Urinary bladder (tissue), 4 donors: ENCODE results near the gene ARFRP1. TPM values are rescaled to one million over a fixed set of nuclear protein-coding genes. Genes with fewer than 3 reads are reported as not detected.
"Not testable (repeated sequence)": the region's sequence is repeated elsewhere in the genome, so short reads cannot be mapped to it uniquely, and the experiment has no call there.

ENCODE experiments used
- DNase-seq: peaks from one replicate; pipeline ENCODE4 v3.0.0-alpha.2; 2015; ENCODE audit errors: extremely low spot score
- H3K27ac ChIP-seq: one replicate; pipeline ENCODE4 v1.5.1; 2013; ENCODE audit warnings: low read depth, mild to moderate bottlenecking, moderate library complexity
- H3K36me3 ChIP-seq: one replicate; pipeline ENCODE4 v1.6.1; 2013; ENCODE audit warnings: mild to moderate bottlenecking, moderate library complexity; ENCODE audit not compliant: insufficient read depth
- H3K4me1 ChIP-seq: one replicate; pipeline ENCODE4 v1.6.1; 2013; ENCODE audit warnings: mild to moderate bottlenecking, moderate library complexity; ENCODE audit not compliant: insufficient read depth
- H3K4me3 ChIP-seq: one replicate; pipeline ENCODE4 v1.5.1; 2013; ENCODE audit warnings: low read depth, low read length
- WGBS: extraction: QIAGEN DNeasy Blood & Tissue Kit; methylation state at CpG from one replicate; pipeline ENCODE4 v1.1.7; 2013; 5-methylcytosine and 5-hydroxymethylcytosine counted together
- polyA plus RNA-seq: library from polyadenylated mRNA; stranded (reverse); fragments of 200-250 nt; gene quantifications from one replicate; pipeline ENCODE4 v1.2.3, GENCODE V29; 2013
- total RNA-seq: library from RNA; depleted of rRNA; stranded (reverse); fragments of >200 nt; gene quantifications from one replicate; pipeline ENCODE4 v1.2.3, GENCODE V29; 2014
- donor health status: healthy with polysubstance abuse.
- donor health status: healthy.

The ARFRP1 gene
- total and polyA plus RNA-seq, 2 donors = 17.9 to 40.8 TPM

DNA sequence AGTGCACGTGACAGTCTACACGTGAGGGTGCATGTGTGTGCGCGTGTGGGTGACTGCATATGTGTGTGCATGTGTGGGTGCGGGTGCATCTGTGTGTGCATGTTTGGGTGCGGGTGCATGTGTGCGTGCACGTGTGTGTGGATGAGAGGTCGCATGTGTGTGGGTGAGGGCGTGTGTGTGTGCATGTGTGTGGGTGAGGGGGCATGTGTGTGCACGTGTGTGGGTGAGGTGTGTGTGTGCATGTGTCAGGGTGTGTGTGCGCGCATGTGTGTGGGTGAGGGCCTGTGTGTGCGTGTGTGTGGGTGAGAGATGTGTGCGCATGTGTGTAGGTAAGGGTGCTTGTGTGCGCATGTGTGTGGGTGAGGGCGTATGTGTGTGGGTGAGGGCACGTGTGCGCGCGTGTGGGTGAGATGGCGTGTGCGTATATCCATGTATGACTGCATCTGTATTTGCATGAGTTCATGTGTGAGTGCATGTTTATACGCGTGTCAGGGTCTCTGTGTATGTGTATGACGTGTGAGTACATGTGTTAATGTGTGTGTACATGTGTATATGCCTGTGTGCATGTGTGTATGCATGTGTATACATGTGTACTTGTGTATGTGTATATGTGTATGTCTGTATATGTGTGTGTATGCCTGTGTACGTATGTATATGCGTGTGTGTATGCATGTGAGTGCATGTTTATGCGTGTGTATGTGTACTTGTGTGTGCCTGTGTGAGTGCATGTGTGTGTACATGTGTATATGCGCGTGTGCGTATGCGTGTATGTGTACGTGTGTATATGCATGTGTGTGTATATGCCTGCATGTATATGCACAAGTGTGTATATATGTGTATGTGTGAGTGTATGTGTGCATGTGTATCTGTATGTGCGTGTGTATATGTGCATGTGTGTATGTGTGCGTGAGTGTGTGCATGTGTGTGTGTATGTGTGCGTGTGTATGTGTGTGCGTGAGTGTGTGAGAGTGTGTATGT, 24.6 kb upstream of the ARFRP1 start:
- H3K36me3 ChIP-seq = peaks cover 1% of the 10 kb centered on the region
- H3K4me1 ChIP-seq = no peaks in the 10 kb centered on the region
- no peak for DNase-seq
- WGBS = 91% methylated on average over 38 of the region's 38 CpGs
- no peak overlapping the region for H3K27ac ChIP-seq
- H3K4me3 ChIP-seq = no peak overlapping the region

DNA sequence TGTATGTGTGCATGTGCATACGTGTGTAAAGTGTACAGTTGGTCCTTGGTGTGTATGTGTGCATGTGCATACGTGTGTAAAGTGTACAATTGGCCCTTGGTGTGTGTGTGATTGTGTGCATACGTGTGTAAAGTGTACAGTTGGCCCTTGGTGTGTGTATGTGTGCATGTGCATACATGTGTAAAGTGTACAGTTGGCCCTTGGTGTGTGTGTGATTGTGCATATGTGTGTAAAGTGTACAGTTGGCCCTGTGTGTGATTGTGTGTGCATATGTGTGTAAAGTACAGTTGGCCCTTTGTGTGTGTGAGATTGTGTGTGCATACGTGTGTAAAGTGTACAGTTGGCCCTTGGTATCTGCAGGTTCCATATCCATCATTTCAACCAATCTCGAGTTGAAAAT, 23.6 kb upstream of the ARFRP1 start:
- 91% methylated on average over 5 of the region's 5 CpGs for WGBS
- Histone ChIP-seq H3K36me3 (no peaks in the 10 kb centered on the region), H3K27ac (no peak overlapping the region), H3K4me3 (no peak overlapping the region), H3K4me1 (no peaks in the 10 kb centered on the region)
- DNase-seq = no peak

DNA sequence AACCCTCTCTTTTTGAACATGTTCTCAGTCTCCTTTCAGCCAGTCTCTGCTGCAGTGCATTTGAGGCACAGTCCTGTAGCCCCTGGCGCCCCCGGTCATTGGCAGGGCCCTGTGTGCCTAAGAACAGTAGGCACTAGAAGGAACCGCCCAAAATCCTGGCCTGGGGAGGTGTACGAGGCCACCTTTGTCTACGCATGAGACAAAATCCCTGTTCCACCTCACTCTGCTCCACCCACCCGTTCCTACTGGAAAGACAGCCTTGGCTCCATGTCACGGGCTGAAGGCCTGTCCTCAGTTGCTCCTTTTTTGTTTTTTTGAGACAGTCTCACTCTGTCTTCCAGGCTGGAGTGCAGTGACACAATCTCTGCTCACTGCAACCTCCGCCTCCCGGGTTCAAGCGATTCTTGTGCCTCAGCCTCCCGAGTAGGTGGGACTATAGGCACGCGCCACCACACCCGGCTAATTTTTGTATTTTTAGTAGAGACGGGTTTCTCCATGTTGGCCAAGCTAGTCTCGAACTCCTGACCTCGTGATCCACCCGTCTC, 22.5 kb upstream of the ARFRP1 start:
- not testable (repeated sequence) for H3K27ac ChIP-seq, H3K4me3 ChIP-seq, H3K36me3 ChIP-seq, DNase-seq, H3K4me1 ChIP-seq
- WGBS = 93% methylated on average over 18 of the region's 18 CpGs

DNA sequence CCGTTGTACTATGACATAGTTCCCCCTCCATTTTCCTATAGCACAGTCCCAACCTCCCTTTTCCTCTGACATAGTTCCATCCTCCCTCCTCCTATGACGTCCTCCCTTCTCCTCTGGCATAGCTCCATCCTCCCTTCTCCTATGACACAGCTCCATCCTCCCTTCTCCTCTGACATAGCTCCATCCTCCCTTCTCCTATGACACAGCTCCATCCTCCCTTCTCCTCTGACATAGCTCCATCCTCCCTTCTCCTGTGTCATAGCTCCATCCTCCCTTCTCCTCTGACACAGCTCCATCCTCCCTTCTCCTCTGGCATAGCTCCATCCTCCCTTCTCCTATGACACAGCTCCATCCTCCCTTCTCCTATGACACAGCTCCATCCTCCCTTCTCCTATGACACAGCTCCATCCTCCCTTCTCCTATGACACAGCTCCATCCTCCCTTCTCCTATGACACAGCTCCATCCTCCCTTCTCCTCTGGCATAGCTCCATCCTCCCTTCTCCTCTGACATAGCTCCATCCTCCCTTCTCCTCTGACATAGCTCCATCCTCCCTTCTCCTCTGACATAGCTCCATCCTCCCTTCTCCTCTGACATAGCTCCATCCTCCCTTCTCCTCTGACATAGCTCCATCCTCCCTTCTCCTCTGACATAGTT, 15.3 kb upstream of the ARFRP1 start:
- not testable (repeated sequence) for DNase-seq, H3K36me3 ChIP-seq, H3K4me3 ChIP-seq, H3K27ac ChIP-seq, H3K4me1 ChIP-seq
- WGBS = 82% methylated on average over 2 of the region's 2 CpGs

DNA sequence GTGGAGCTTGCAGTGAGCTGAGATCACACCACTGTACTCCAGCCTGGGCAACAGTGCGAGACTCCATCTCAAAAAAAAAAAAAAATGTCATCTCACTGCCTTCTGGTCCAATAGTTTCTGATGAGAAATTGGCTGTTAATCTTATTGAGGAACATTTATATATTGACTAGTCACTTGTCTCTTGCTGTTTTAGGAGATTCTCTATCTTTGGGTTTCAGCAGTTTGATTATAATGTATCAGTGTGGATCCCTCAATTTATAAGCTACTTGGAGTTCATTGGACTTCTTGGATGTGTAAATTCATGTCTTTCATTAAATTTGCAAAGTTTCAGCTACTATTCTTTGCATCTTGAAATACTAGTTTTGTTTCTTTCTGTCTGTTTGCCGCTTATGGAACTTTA, 11.2 kb upstream of the ARFRP1 start:
- no peaks in the 10 kb centered on the region for H3K4me1 ChIP-seq
- peaks cover 7% of the 10 kb centered on the region for H3K36me3 ChIP-seq
- over 99% methylated on average over 2 of the region's 2 CpGs for WGBS
- H3K27ac ChIP-seq = no peak overlapping the region
- no peak overlapping the region for H3K4me3 ChIP-seq
- DNase-seq = no peak

DNA sequence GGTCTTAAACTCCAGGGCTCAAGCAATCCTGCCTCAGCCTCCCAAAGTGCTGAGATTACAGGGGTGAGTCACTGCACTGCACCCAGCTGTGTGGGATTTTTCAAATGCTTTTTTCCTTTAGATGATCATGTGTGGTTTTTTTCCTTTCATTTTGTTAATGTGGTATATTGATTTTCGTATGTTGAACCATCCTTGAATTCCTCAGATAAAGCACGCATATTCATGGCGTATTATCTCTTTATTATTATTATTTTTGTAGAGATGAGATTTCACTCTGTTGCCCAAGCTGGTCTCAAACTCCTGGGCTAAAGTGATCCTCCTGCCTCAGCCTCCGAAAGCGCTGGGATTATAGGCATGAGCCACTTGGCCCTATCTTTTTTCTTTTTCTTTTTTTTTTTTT, 7.1 kb upstream of the ARFRP1 start:
- DNase-seq = no peak
- Histone ChIP-seq H3K27ac (no peak overlapping the region), H3K4me1 (no peaks in the 10 kb centered on the region), H3K36me3 (peaks cover 4% of the 10 kb centered on the region), H3K4me3 (no peak overlapping the region)
- WGBS = 96% methylated on average over 5 of the region's 5 CpGs

DNA sequence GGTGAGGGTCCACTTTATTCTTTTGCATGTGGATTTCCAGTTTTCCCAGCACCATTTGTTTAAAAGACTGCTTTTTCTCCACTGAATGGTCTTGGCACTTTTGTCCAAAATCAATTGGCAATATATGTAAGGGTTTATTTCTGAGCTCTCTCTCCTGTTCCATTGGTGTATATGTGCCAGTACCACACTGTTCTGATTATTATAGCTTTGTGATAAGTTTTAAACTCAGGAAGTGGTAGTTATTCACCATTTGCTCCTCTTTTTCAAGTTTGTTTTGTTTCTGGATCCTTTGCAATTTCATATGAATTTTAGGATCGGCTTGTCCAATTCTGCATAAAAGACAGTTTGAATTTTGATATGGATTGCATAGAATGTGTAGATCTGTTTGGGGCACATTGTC, 4.4 kb upstream of the ARFRP1 start:
- no peak for DNase-seq
- Histone ChIP-seq H3K4me3 (no peak overlapping the region), H3K27ac (no peak overlapping the region), H3K36me3 (peaks cover 2% of the 10 kb centered on the region), H3K4me1 (no peaks in the 10 kb centered on the region)
- WGBS = 97% methylated on average over 1 of the region's 1 CpG

DNA sequence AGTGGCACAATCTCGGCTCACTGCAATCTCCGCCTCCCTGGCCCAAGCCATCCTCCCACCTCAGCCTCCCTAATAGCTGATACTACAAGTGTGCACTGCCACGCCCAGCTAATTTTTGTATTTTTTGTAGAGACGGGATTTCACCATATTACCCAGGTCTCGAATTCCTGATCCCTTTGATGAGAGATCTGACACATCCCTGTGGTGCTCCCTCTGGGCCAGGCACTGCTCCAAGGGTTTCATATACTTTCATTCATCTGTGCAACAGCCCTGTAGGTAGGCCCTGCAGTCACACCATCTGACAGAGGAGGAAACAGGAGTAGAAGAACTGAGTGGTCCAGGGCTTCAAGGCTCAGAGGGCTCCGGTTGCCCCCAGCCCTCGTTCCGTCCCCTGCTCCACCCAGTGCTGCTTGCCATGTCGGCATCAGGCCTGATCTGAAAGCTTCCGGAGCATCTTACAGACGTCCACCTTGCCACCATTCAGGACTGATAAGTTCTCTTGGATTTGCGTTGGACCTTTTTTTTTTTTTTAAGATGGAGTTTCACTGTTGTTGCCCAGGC, 3.4 kb upstream of the ARFRP1 start:
- no peak overlapping the region for H3K27ac ChIP-seq
- 90% methylated on average over 12 of the region's 12 CpGs for WGBS
- DNase-seq = no peak

DNA sequence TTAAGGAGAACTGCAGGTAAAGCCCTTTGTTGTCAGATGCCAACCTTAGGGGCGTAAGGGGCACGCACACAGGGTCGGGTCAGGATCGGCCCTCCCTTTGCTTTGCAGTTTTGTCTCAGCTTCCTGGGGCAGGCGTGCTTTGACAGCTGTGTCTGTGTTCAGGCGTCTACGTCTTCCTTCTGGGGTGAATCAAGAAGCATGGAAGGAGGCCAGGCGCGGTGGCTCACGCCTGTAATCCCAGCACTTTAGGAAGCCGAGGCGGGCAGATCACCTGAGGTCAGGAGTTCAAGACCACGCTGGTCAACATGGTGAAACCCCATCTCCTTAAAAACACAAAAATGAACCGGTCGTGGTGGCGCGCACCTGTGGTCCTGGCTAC, 1.4 kb upstream of the ARFRP1 start:
- Histone ChIP-seq H3K36me3 (peaks cover 2% of the 10 kb centered on the region), H3K4me1 (no peaks in the 10 kb centered on the region), H3K27ac (no peak overlapping the region), H3K4me3 (no peak overlapping the region)
- 93% methylated on average over 17 of the region's 17 CpGs for WGBS
- no peak for DNase-seq

More for the DNA sequence above, 3.4 kb upstream of the ARFRP1 start:
- no peak overlapping the region for H3K4me3 ChIP-seq
- peaks cover 2% of the 10 kb centered on the region for H3K36me3 ChIP-seq
- H3K4me1 ChIP-seq = no peaks in the 10 kb centered on the region

DNA sequence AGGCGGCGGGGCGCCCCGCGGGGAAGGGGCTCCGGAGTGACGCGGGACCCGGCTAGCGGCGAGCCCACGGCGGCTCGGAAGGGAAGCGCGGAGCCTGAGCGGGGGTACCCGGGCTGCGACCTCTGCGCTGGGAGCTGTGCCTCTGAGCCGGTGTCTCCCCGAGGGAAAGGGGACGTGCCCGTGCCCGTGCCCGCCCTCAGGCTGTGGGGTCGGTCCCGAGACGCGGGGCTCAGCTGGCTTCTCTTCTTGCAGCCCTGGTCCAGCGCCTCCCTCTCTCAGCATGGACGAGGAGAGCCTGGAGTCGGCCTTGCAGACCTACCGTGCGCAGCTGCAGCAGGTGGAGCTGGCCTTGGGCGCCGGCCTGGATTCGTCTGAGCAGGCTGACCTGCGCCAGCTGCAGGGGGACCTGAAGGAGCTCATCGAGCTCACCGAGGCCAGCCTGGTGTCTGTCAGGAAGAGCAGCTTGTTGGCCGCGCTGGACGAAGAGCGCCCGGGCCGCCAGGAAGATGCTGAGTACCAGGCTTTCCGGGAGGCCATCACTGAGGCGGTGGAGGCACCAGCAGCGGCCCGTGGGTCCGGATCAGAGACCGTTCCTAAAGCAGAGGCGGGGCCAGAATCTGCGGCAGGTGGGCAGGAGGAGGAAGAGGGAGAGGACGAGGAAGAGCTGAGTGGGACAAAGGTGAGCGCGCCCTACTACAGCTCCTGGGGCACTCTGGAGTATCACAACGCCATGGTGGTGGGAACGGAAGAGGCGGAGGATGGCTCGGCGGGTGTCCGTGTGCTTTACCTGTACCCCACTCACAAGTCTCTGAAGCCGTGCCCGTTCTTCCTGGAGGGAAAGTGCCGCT, 749 bp upstream of the ARFRP1 start:
- WGBS = 21% methylated on average over 67 of the region's 67 CpGs
- Histone ChIP-seq H3K36me3 (peaks cover 2% of the 10 kb centered on the region), H3K27ac (peak overlapping the region; percentile 64), H3K4me1 (no peaks in the 10 kb centered on the region), H3K4me3 (peak overlapping the region; percentile 97)
- DNase-seq = no peak

DNA sequence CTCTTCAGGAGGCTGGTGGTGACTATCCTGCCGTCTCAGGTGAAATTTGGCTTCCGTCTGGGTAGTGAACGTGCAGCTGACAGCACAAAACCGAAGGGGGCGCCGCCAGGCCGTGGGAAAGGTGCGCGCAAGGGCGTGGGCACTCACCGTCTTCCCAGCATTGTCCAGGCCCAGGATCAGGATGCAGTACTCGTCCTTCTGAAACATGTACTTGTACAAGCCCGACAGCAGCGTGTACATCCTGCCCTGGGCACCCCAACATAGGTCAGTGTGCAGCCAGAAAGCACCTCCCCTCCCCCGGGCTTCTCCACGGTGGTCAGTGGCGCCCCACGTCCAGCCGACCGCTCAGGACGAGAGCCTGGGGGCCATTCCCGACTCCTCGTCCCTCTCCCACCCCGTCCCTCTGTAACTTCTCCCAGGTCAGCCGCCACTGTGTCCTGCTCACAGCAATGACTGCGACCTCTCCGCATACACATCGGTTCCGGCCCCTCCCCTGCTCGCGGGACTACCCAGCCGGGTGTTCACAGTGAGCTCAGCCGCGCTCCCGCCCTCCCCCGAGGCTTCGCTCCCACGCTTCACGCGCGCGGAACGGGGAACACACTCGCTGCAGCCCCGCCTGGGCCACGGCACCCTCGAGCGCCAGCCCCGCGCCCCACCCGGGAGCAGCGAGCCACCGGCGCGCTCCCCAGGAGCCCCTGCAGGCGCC, 771 bp downstream of the ARFRP1 start:
- 4% methylated on average over 56 of the region's 56 CpGs for WGBS
- no peak for DNase-seq
- peak overlapping the region; percentile 94 for H3K27ac ChIP-seq
- H3K4me1 ChIP-seq = no peaks in the 10 kb centered on the region
- H3K36me3 ChIP-seq = peaks cover 2% of the 10 kb centered on the region
- H3K4me3 ChIP-seq = peak overlapping the region; percentile 97

DNA sequence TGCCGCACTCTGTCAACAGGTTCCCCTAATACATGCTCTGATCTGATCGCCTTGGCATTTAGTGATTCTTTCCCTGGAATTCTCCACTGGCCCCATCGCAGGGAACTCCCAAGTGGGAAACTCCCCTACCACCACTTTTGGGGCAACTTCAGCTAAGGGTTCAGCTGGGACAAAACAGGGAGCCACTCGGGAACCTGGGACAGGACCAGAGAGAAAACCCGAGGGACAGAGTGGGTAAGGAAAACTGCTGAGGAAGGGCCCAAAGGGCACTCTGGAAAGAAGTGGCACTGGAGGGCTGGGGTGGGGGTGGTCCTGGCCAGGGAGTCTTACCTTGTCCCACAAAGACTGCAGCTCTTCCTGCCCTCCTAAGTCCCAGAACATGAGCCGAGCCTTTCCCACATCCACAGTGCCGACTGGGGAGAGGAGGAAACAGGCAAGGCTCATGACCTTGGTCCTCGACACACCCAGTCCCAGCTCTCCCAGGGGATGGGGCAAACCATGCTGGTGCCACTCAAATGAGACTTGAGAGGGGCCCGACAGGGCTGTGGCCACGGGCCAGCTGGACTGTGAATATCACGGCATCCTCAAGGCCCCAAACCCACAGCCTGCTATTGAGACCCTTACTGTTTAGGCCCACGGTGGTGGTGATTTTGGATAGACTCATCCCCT, 1.6 kb downstream of the ARFRP1 start:
- Histone ChIP-seq H3K27ac (no peak overlapping the region), H3K4me3 (no peak overlapping the region), H3K36me3 (peaks cover 2% of the 10 kb centered on the region), H3K4me1 (no peaks in the 10 kb centered on the region)
- no peak for DNase-seq
- 85% methylated on average over 12 of the region's 12 CpGs for WGBS
